ENCODE results near the gene RAD18.

The RAD18 gene

GRCh38 chr3:8827641-8828040 lies 135.6 kb downstream of the RAD18 start:
- Histone ChIP-seq H3K4me2 (ENCODE audit: low read depth, low read length, poor library complexity, severe bottlenecking) (no peak overlapping the region), H2AFZ (ENCODE audit: low read depth, low read length, severe bottlenecking) (no peak overlapping the region), H3K9me2 (replicated peaks; ENCODE audit: insufficient read depth, low read length) (no peaks in the 10 kb centered on the region), H3K4me3 (ENCODE audit: insufficient read depth, low read length, poor library complexity, severe bottlenecking) (no peak overlapping the region), H3F3A (ENCODE audit: insufficient read depth) (no peaks in the 10 kb centered on the region), H3K36me3 (ENCODE audit: low read length) (no peaks in the 10 kb centered on the region), H3K27me3 (ENCODE audit: low read length) (no peaks in the 10 kb centered on the region), H3K79me2 (ENCODE audit: insufficient read depth, low read length) (no peaks in the 10 kb centered on the region), H3K9ac (ENCODE audit: low read length) (no peak overlapping the region), H3K9me3 (ENCODE audit: insufficient read depth, low read length) (no peaks in the 10 kb centered on the region), H4K20me1 (ENCODE audit: low read depth, low read length) (no peaks in the 10 kb centered on the region), H3K27ac (ENCODE audit: low read depth, low read length) (no peak overlapping the region)
- TF ChIP-seq EZH2phosphoT487 (conservative IDR thresholded peaks at IDR 0.05; ENCODE audit: low read length) (no peak), CTCF (IDR thresholded peaks at IDR 0.05; ENCODE audit: insufficient read depth, low read length, poor library complexity, severe bottlenecking) (no peak)

Measured in SU-DHL-6 (cell line).